HCT116 (cell line): ENCODE data around the gene ST14. TPM values are rescaled to one million over a fixed set of nuclear protein-coding genes. Genes with fewer than 3 reads are reported as not detected.

Experiments used
- ATAC-seq: fragments of 200-7000 bp; cut with Tn5 transposase; 2 replicates; pipeline ENCODE4 v1.9.1; 2020; ENCODE audit warnings: mild to moderate bottlenecking, moderate library complexity
- BruUV-seq: library from RNA; stranded (reverse); fragments of 400-500 nt; replicated peaks from 2 replicates; lab custom pipeline; 2021; lab: Mats Ljungman, UMichigan
- CTCF ChIA-PET: fragments of 300-600 bp; sonication (Branson Sonifier 250); formaldehyde crosslinking; loops from one replicate; lab custom pipeline; 2021; ENCODE audit warnings: antibody characterized with exemption; lab: Charles Lee
- POLR2A ChIA-PET: fragments of 300-600, 350-600 bp; sonication (Branson Sonifier 250); formaldehyde crosslinking; loops from one replicate; lab custom pipeline; 2021; ENCODE audit warnings: antibody characterized with exemption; lab: Charles Lee
- RAD21 ChIA-PET, 2 experiments: fragments of 300-600 bp; sonication (Branson Sonifier 250); formaldehyde crosslinking; loops; one replicate each; lab custom pipeline; 2023; ENCODE audit warnings: low total read pairs in 2 of 2; ENCODE audit not compliant: uncharacterized antibody in 2 of 2, unreplicated experiment in 2 of 2, low non-redundant PET in 1 of 2; lab: Charles Lee
- DNase-seq: peaks from one replicate; pipeline ENCODE4 v3.0.0-alpha.2; 2010; ENCODE audit warnings: low read depth, low spot score
- H2AFZ ChIP-seq: fragments of 200-600 bp; shearing (Covaris generic), sonication (generic); 2 replicates; pipeline ENCODE4 v1.6.1; 2017; ENCODE audit warnings: low read depth, mixed run types, mixed read lengths, antibody characterized with exemption, low read length; ENCODE audit not compliant: poor library complexity, severe bottlenecking
- H3K27ac ChIP-seq: 2 replicates; pipeline ENCODE4 v1.5.1; 2012; ENCODE audit warnings: low read depth, low read length
- H3K27me3 ChIP-seq: fragments of 200-600 bp; sonication (generic); 2 replicates; pipeline ENCODE4 v1.6.1; 2016; ENCODE audit warnings: mixed run types, low read length, mixed read lengths; ENCODE audit not compliant: insufficient read depth
- H3K36me3 ChIP-seq, 2 experiments: fragments of 200-500 bp in 1 of 2; fragments of 200-600 bp in 1 of 2; sonication (Bioruptor generic) in 1 of 2; sonication (generic) in 1 of 2; 2 replicates each; pipeline versions ENCODE4 v1.5.1 to v1.6.1; 2014 to 2016; ENCODE audit warnings: low read length in 2 of 2, inconsistent platforms in 1 of 2, mixed read lengths in 1 of 2, mixed run types in 1 of 2; ENCODE audit not compliant: insufficient read depth in 2 of 2, control insufficient read depth in 1 of 2
- H3K4me1 ChIP-seq, 2 experiments: fragments of 200-600 bp in 1 of 2; sonication (generic) in 1 of 2; 2 replicates each; pipeline versions ENCODE4 v1.5.1 to v1.6.1; 2012 to 2017; ENCODE audit warnings: low read length in 2 of 2, inconsistent platforms in 1 of 2, mild to moderate bottlenecking in 1 of 2, mixed read lengths in 1 of 2, mixed run types in 1 of 2, moderate library complexity in 1 of 2; ENCODE audit not compliant: insufficient read depth in 2 of 2, control insufficient read depth in 1 of 2
- H3K4me2 ChIP-seq: fragments of 200-600 bp; sonication (generic); 2 replicates; pipeline ENCODE4 v1.6.1; 2017; ENCODE audit warnings: mixed run types, low read length, mixed read lengths
- H3K4me3 ChIP-seq, 2 experiments: fragments of 200-600 bp in 1 of 2; sonication (generic) in 1 of 2; replicated peaks in 1 of 2; 2 replicates each; pipeline ENCODE4 v1.5.1; 2011 to 2016; ENCODE audit warnings: low read length in 2 of 2, control low read depth in 1 of 2, low read depth in 1 of 2, mild to moderate bottlenecking in 1 of 2, mixed read lengths in 1 of 2, mixed run types in 1 of 2
- H3K79me2 ChIP-seq: fragments of 200-600 bp; sonication (generic); 2 replicates; pipeline ENCODE4 v1.6.1; 2017; ENCODE audit warnings: mild to moderate bottlenecking, mixed run types, low read length, moderate library complexity, mixed read lengths; ENCODE audit not compliant: insufficient read depth
- H3K9ac ChIP-seq: fragments of 200-600 bp; sonication (generic); 2 replicates; pipeline ENCODE4 v1.6.1; 2016; ENCODE audit warnings: low read length, mixed read lengths
- H3K9me2 ChIP-seq: fragments of 200-600 bp; sonication (generic), shearing (Covaris generic); 2 replicates; pipeline ENCODE4 v1.6.1; 2017; ENCODE audit warnings: mixed run types, mild to moderate bottlenecking, moderate library complexity; ENCODE audit not compliant: insufficient read depth
- H3K9me3 ChIP-seq, 2 experiments: fragments of 200-500 bp in 1 of 2; fragments of 200-600 bp in 1 of 2; sonication (Bioruptor generic) in 1 of 2; sonication (generic) in 1 of 2; 2 replicates each; pipeline ENCODE4 v1.6.1; 2014 to 2017; ENCODE audit warnings: low read length in 2 of 2, mixed read lengths in 2 of 2, inconsistent platforms in 1 of 2, low read depth in 1 of 2, mild to moderate bottlenecking in 1 of 2, mixed run types in 1 of 2, moderate library complexity in 1 of 2; ENCODE audit not compliant: control insufficient read depth in 1 of 2, insufficient read depth in 1 of 2
- H4K20me1 ChIP-seq: fragments of 200-600 bp; sonication (generic), shearing (Covaris generic); 2 replicates; pipeline ENCODE4 v1.6.1; 2017; ENCODE audit warnings: mixed run types, mild to moderate bottlenecking, moderate library complexity; ENCODE audit not compliant: insufficient read depth
- CBX3 ChIP-seq: IDR thresholded peaks from 2 replicates; pipeline ENCODE4 v1.6.1; 2012; ENCODE audit warnings: low read depth
- EGR1 ChIP-seq: IDR thresholded peaks from 2 replicates; pipeline ENCODE4 v1.6.1; 2012; ENCODE audit warnings: low read depth
- ELF1 ChIP-seq: IDR thresholded peaks from 2 replicates; pipeline ENCODE4 v1.6.1; 2012; ENCODE audit warnings: low read depth, borderline replicate concordance
- EZH2 ChIP-seq: fragments of 200-600 bp; sonication (generic); IDR thresholded peaks from 2 replicates; pipeline ENCODE4 v1.6.1; 2017; ENCODE audit warnings: antibody characterized with exemption, mixed run types
- EZH2phosphoT487 ChIP-seq: fragments of 200-600 bp; IDR thresholded peaks from 2 replicates; pipeline ENCODE4 v1.6.1; 2018; ENCODE audit warnings: antibody characterized with exemption, borderline replicate concordance
- POLR2A ChIP-seq: IDR thresholded peaks from 2 replicates; pipeline ENCODE4 v1.7.0; 2011; ENCODE audit warnings: borderline replicate concordance; ENCODE audit not compliant: insufficient read depth, insufficient read length; ENCODE audit errors: extremely low read depth
- SIN3A ChIP-seq: IDR thresholded peaks from 2 replicates; pipeline ENCODE4 v1.6.1; 2012; ENCODE audit warnings: low read depth
- YY1 ChIP-seq: IDR thresholded peaks from 2 replicates; pipeline ENCODE4 v1.6.1; 2011; ENCODE audit warnings: low read length, low read depth, moderate library complexity, mild to moderate bottlenecking; ENCODE audit not compliant: insufficient replicate concordance; ENCODE audit errors: extremely low read depth
- intact Hi-C: fragments of 100-400 bp; cut with micrococcal nuclease; formaldehyde crosslinking; loops from 2 replicates; pipeline ENCODE4 v1.10.0; 2022
- total RNA-seq: library from RNA; stranded (reverse); gene quantifications from one replicate; pipeline ENCODE4 v1.2.1, GENCODE V29; 2021; ENCODE audit not compliant: unreplicated experiment
- TF ChIP-seq, protein P1 (sequence below): IDR thresholded peaks from 2 replicates; pipeline ENCODE4 v1.6.1; 2012
- TF ChIP-seq, protein P2 (sequence below): IDR thresholded peaks from 2 replicates; pipeline ENCODE4 v1.6.1; 2011; ENCODE audit warnings: mild to moderate bottlenecking, low read length, moderate library complexity; ENCODE audit not compliant: insufficient replicate concordance; ENCODE audit errors: extremely low read depth

Gene ST14
- total RNA-seq, 1 experiment from 2014 or later = 107 TPM

DNA sequence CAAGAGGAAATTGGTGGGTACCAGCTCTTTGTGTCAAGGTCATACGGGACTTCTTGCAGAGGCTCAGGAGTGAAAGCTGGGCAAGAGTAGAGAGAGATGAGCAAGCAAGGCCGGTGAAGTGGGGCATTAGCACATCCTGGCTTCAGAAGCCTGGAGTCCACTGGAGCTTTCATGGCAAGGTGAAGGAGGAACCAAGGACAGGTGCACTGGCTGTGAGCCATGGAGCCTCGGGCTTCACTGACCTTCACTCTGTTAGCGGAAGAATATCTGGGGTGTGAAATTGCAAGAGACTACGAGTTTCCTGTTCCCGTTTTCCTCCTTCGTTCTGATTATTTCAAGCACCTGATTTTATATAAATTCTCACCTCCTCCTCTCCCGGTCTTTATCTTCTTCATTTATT is 25.9 kb upstream of the ST14 start (continued):
- TF ChIP-seq, protein P1, sequence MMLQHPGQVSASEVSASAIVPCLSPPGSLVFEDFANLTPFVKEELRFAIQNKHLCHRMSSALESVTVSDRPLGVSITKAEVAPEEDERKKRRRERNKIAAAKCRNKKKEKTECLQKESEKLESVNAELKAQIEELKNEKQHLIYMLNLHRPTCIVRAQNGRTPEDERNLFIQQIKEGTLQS = no peak
- TF ChIP-seq EZH2phosphoT487 (no peak), SIN3A (no peak), CBX3 (no peak), EZH2 (no peak), YY1 (no peak), EGR1 (no peak), POLR2A (no peak)
- TF ChIP-seq, protein P2, sequence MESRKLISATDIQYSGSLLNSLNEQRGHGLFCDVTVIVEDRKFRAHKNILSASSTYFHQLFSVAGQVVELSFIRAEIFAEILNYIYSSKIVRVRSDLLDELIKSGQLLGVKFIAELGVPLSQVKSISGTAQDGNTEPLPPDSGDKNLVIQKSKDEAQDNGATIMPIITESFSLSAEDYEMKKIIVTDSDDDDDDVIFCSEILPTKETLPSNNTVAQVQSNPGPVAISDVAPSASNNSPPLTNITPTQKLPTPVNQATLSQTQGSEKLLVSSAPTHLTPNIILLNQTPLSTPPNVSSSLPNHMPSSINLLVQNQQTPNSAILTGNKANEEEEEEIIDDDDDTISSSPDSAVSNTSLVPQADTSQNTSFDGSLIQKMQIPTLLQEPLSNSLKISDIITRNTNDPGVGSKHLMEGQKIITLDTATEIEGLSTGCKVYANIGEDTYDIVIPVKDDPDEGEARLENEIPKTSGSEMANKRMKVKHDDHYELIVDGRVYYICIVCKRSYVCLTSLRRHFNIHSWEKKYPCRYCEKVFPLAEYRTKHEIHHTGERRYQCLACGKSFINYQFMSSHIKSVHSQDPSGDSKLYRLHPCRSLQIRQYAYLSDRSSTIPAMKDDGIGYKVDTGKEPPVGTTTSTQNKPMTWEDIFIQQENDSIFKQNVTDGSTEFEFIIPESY = no peak

DNA sequence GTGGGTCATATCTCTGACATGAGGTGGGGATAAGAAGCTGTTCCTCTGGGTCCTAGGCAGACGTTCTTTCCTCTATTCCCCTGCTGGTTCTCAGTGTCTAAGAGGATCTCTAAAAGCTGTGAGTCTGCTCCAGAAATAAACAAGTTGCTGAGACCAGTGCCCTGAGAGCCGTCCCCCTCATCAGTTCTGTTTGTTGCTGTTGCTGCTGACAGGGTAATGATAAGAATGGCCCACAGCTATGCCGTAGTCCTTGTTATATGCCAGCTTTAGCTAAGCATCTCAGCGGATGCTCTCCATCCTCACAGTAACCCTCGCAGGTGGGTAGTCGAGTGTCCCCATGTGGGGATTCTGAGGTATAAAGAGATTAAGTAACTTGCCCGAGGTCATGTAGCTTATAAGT is 23.5 kb upstream of the ST14 start:
- Histone ChIP-seq H3K9me2 (no peaks in the 10 kb centered on the region), H3K27ac (no peak overlapping the region), H3K4me3 (no peak overlapping the region), H3K9me3 (no peaks in the 10 kb centered on the region), H4K20me1 (no peaks in the 10 kb centered on the region), H3K79me2 (no peaks in the 10 kb centered on the region), H2AFZ (no peak overlapping the region), H3K4me2 (no peak overlapping the region), H3K27me3 (no peaks in the 10 kb centered on the region), H3K9ac (no peak overlapping the region), H3K4me1 (no peaks in the 10 kb centered on the region), H3K36me3 (peaks cover 21 to 24% of the 10 kb centered on the region in 2 experiments; a peak in 3 of 4 replicates)
- intact Hi-C loops = no loop called here
- ChIA-PET CTCF (interaction anchor here (1.2 kb wide), 1 partner anchor 144 kb away, joined by 3 read pairs; no protein-coding TSS in a partner anchor), POLR2A (interaction anchor here (1.4 kb wide), 1 partner anchor 10 kb away, joined by 4 read pairs; no protein-coding TSS in a partner anchor), RAD21 (no interaction called here)
- no peak for TF ChIP-seq ELF1
- BruUV-seq = no TSS peak
- ATAC-seq (no peak), DNase-seq (no peak)
